ENCODE measurements around the gene GRM1. TPM values are rescaled to one million over a fixed set of nuclear protein-coding genes. Genes with fewer than 3 reads are reported as not detected.

Gene GRM1
- total RNA-seq, 2 donors from 2014 or later: 0.57 to 0.62 TPM

- Histone ChIP-seq H3K9ac (ENCODE audit: extremely low read depth, low read length, poor library complexity, severe bottlenecking) (no peak overlapping the region), H3K9me3 (ENCODE audit: control insufficient read depth, low read length) (no peaks in the 10 kb centered on the region), H3K27me3 (ENCODE audit: control insufficient read depth, insufficient read depth, low read length, poor library complexity, severe bottlenecking) (no peaks in the 10 kb centered on the region), H3K4me1 (ENCODE audit: control insufficient read depth, insufficient read depth, low read length) (no peaks in the 10 kb centered on the region), H3K4me3 (ENCODE audit: low read length) (no peak overlapping the region), H3K27ac (ENCODE audit: low read depth, low read length) (no peak overlapping the region), H3K36me3 (ENCODE audit: control insufficient read depth, insufficient read depth, low read length) (no peaks in the 10 kb centered on the region)
- no peak for TF ChIP-seq CTCF (conservative IDR thresholded peaks at IDR 0.05)
- Mint-ChIP-seq H3K36me3 (ENCODE audit: low read depth) (no peaks in the 10 kb centered on the region), H3K27ac (no peak overlapping the region), H3K9me3 (no peaks in the 10 kb centered on the region), H3K27me3 (ENCODE audit: insufficient read depth) (no peaks in the 10 kb centered on the region), H3K4me1 (no peaks in the 10 kb centered on the region), H3K4me3 (no peak overlapping the region)
- no peak for DNase-seq
- 89 to 94% methylated on average over 1 of the region's 1 CpG for whole genome bisulfite sequencing, 2 experiments (ENCODE audit: insufficient coverage in 1 of 2, insufficient read length in 1 of 2)
These were observed 368.8 kb downstream of the GRM1 start for GRCh38 chr6:146397638-146398037.

GRCh38 chr6:146402476-146402875 lies 373.6 kb downstream of the GRM1 start:
- 60 to 97% methylated on average over 1 to 3 of the region's 3 CpGs for WGBS, 2 experiments (ENCODE audit: insufficient coverage in 1 of 2, insufficient read length in 1 of 2)
- H3K27me3 Mint-ChIP-seq (ENCODE audit: insufficient read depth): no peaks in the 10 kb centered on the region
- Histone ChIP-seq H3K36me3 (ENCODE audit: control insufficient read depth, insufficient read depth, low read length) (no peaks in the 10 kb centered on the region), H3K9ac (ENCODE audit: extremely low read depth, low read length, poor library complexity, severe bottlenecking) (no peak overlapping the region), H3K27ac (ENCODE audit: low read depth, low read length) (no peak overlapping the region), H3K27me3 (ENCODE audit: control insufficient read depth, insufficient read depth, low read length, poor library complexity, severe bottlenecking) (no peaks in the 10 kb centered on the region), H3K4me1 (ENCODE audit: control insufficient read depth, insufficient read depth, low read length) (no peaks in the 10 kb centered on the region), H3K4me3 (ENCODE audit: low read length) (no peak overlapping the region), H3K9me3 (ENCODE audit: control insufficient read depth, low read length) (peaks cover 8% of the 10 kb centered on the region)
- DNase-seq: no peak
- peaks cover 4% of the 10 kb centered on the region for H3K9me3 Mint-ChIP-seq
- no peaks in the 10 kb centered on the region for H3K4me1 Mint-ChIP-seq
- no peak for TF ChIP-seq CTCF (conservative IDR thresholded peaks at IDR 0.05)
- no peak overlapping the region for H3K27ac Mint-ChIP-seq
- H3K36me3 Mint-ChIP-seq (ENCODE audit: low read depth): no peaks in the 10 kb centered on the region
- no peak overlapping the region for H3K4me3 Mint-ChIP-seq

GRCh38 chr6:146408583-146408982 lies 379.7 kb downstream of the GRM1 start:
- no peak overlapping the region for H3K9ac ChIP-seq (ENCODE audit: extremely low read depth, low read length, poor library complexity, severe bottlenecking)
- TF ChIP-seq CTCF (conservative IDR thresholded peaks at IDR 0.05): no peak
- no peak overlapping the region for H3K4me3 ChIP-seq (ENCODE audit: low read length)
- Mint-ChIP-seq H3K36me3 (ENCODE audit: low read depth) (no peaks in the 10 kb centered on the region), H3K27me3 (ENCODE audit: insufficient read depth) (no peaks in the 10 kb centered on the region), H3K4me3 (no peak overlapping the region), H3K4me1 (peaks cover 2% of the 10 kb centered on the region), H3K9me3 (peaks cover 7% of the 10 kb centered on the region), H3K27ac (no peak overlapping the region)
- DNase-seq: no peak
- H3K4me1 ChIP-seq (ENCODE audit: control insufficient read depth, insufficient read depth, low read length): no peaks in the 10 kb centered on the region
- WGBS, 2 experiments (ENCODE audit: insufficient coverage in 1 of 2, insufficient read length in 1 of 2): 89 to 90% methylated on average over 3 to 5 of the region's 5 CpGs
- H3K9me3 ChIP-seq (ENCODE audit: control insufficient read depth, low read length): peaks cover 8% of the 10 kb centered on the region
- no peaks in the 10 kb centered on the region for H3K36me3 ChIP-seq (ENCODE audit: control insufficient read depth, insufficient read depth, low read length)
- no peak overlapping the region for H3K27ac ChIP-seq (ENCODE audit: low read depth, low read length)
- no peaks in the 10 kb centered on the region for H3K27me3 ChIP-seq (ENCODE audit: control insufficient read depth, insufficient read depth, low read length, poor library complexity, severe bottlenecking)

Measured in endodermal cell (in vitro differentiated cells).